ENCODE data around the gene TRIM43B. TPM values are rescaled to one million over a fixed set of nuclear protein-coding genes. Genes with fewer than 3 reads are reported as not detected.
"Not testable (repeated sequence)": the region's sequence is repeated elsewhere in the genome, so short reads cannot be mapped to it uniquely, and the experiment has no call there.

The TRIM43B gene
- total RNA-seq, 1 experiment from 2014 or later = not detected

- H3K36me3 Mint-ChIP-seq; H3K27me3 Mint-ChIP-seq (ENCODE audit: low read depth); H3K27ac Mint-ChIP-seq; CTCF ChIA-PET; POLR2A ChIA-PET; H3K4me3 Mint-ChIP-seq; H3K9me3 Mint-ChIP-seq; ATAC-seq; H3K4me1 Mint-ChIP-seq; DNase-seq (ENCODE audit: low spot score): not testable (repeated sequence)
Measured at GRCh38 chr2:95466572-95466971, 18.0 kb downstream of the TRIM43B start.

- POLR2A ChIA-PET; H3K4me1 Mint-ChIP-seq; H3K27ac Mint-ChIP-seq; DNase-seq (ENCODE audit: low spot score); ATAC-seq; H3K9me3 Mint-ChIP-seq; CTCF ChIA-PET; H3K4me3 Mint-ChIP-seq; H3K36me3 Mint-ChIP-seq; H3K27me3 Mint-ChIP-seq (ENCODE audit: low read depth): not testable (repeated sequence)
Measured at GRCh38 chr2:95463292-95463691, 21.3 kb downstream of the TRIM43B start.

- H3K36me3 Mint-ChIP-seq; DNase-seq (ENCODE audit: low spot score); H3K27ac Mint-ChIP-seq; H3K27me3 Mint-ChIP-seq (ENCODE audit: low read depth); POLR2A ChIA-PET; CTCF ChIA-PET; H3K4me1 Mint-ChIP-seq; H3K4me3 Mint-ChIP-seq; ATAC-seq; H3K9me3 Mint-ChIP-seq: not testable (repeated sequence)
Measured at GRCh38 chr2:95445317-95445716, 39.2 kb downstream of the TRIM43B start.

- POLR2A ChIA-PET; ATAC-seq; H3K27me3 Mint-ChIP-seq (ENCODE audit: low read depth); DNase-seq (ENCODE audit: low spot score); H3K4me3 Mint-ChIP-seq; H3K4me1 Mint-ChIP-seq; H3K9me3 Mint-ChIP-seq; CTCF ChIA-PET; H3K27ac Mint-ChIP-seq; H3K36me3 Mint-ChIP-seq: not testable (repeated sequence)
Measured at GRCh38 chr2:95442474-95443099, 42.0 kb downstream of the TRIM43B start.

GRCh38 chr2:95435872-95436209 is 48.7 kb downstream of the TRIM43B start:
- peak; percentile 65 for ATAC-seq
- DNase-seq (ENCODE audit: low spot score); CTCF ChIA-PET; H3K9me3 Mint-ChIP-seq; H3K27ac Mint-ChIP-seq; H3K27me3 Mint-ChIP-seq (ENCODE audit: low read depth); POLR2A ChIA-PET; H3K4me1 Mint-ChIP-seq; H3K4me3 Mint-ChIP-seq; H3K36me3 Mint-ChIP-seq: not testable (repeated sequence)

GRCh38 chr2:95435162-95435871 is 49.2 kb downstream of the TRIM43B start:
- H3K27ac Mint-ChIP-seq; CTCF ChIA-PET; H3K36me3 Mint-ChIP-seq; DNase-seq (ENCODE audit: low spot score); H3K27me3 Mint-ChIP-seq (ENCODE audit: low read depth); ATAC-seq; POLR2A ChIA-PET; H3K9me3 Mint-ChIP-seq; H3K4me3 Mint-ChIP-seq; H3K4me1 Mint-ChIP-seq: not testable (repeated sequence)

GRCh38 chr2:95434507-95435076 is 50.0 kb downstream of the TRIM43B start:
- H3K27me3 Mint-ChIP-seq (ENCODE audit: low read depth); DNase-seq (ENCODE audit: low spot score); H3K4me3 Mint-ChIP-seq; H3K27ac Mint-ChIP-seq; CTCF ChIA-PET; H3K4me1 Mint-ChIP-seq; POLR2A ChIA-PET; H3K36me3 Mint-ChIP-seq; H3K9me3 Mint-ChIP-seq: not testable (repeated sequence)
- peak; percentile 32; the same call in 1 of the 2 replicates for ATAC-seq

GRCh38 chr2:95433973-95434372 is 50.6 kb downstream of the TRIM43B start:
- POLR2A ChIA-PET; H3K36me3 Mint-ChIP-seq; ATAC-seq; H3K4me3 Mint-ChIP-seq; H3K27ac Mint-ChIP-seq; CTCF ChIA-PET; H3K4me1 Mint-ChIP-seq; H3K9me3 Mint-ChIP-seq; H3K27me3 Mint-ChIP-seq (ENCODE audit: low read depth); DNase-seq (ENCODE audit: low spot score): not testable (repeated sequence)

- H3K9me3 Mint-ChIP-seq; DNase-seq (ENCODE audit: low spot score); H3K27ac Mint-ChIP-seq; CTCF ChIA-PET; H3K4me3 Mint-ChIP-seq; ATAC-seq; H3K27me3 Mint-ChIP-seq (ENCODE audit: low read depth); POLR2A ChIA-PET; H3K4me1 Mint-ChIP-seq; H3K36me3 Mint-ChIP-seq: not testable (repeated sequence)
Measured at GRCh38 chr2:95433373-95433772, 51.2 kb downstream of the TRIM43B start.

GRCh38 chr2:95429748-95430467 is 54.6 kb downstream of the TRIM43B start:
- ATAC-seq; POLR2A ChIA-PET; H3K9me3 Mint-ChIP-seq; H3K27ac Mint-ChIP-seq; H3K4me3 Mint-ChIP-seq; CTCF ChIA-PET; DNase-seq (ENCODE audit: low spot score); H3K4me1 Mint-ChIP-seq; H3K36me3 Mint-ChIP-seq: not testable (repeated sequence)
- H3K27me3 Mint-ChIP-seq (ENCODE audit: low read depth) = peaks cover 12% of the 10 kb centered on the region

GRCh38 chr2:95427196-95427867 is 57.2 kb downstream of the TRIM43B start:
- H3K27ac Mint-ChIP-seq; H3K4me1 Mint-ChIP-seq; CTCF ChIA-PET; H3K4me3 Mint-ChIP-seq; DNase-seq (ENCODE audit: low spot score); H3K36me3 Mint-ChIP-seq; H3K9me3 Mint-ChIP-seq; POLR2A ChIA-PET: not testable (repeated sequence)
- peak; percentile 88 for ATAC-seq
- peaks cover 12% of the 10 kb centered on the region for H3K27me3 Mint-ChIP-seq (ENCODE audit: low read depth)
